H1 (cell line): ENCODE measurements around the gene RAD51C. TPM values are rescaled to one million over a fixed set of nuclear protein-coding genes. Genes with fewer than 3 reads are reported as not detected.

Source experiments
- CHD2 ChIP-seq: IDR thresholded peaks from 2 replicates; pipeline ENCODE4 v1.6.1; 2012; ENCODE audit warnings: low read length, improper control_type of control experiment
- NRF1 ChIP-seq: IDR thresholded peaks from 2 replicates; pipeline ENCODE4 v1.6.1; 2011; ENCODE audit warnings: mild to moderate bottlenecking, low read depth, low read length, improper control_type of control experiment
- YY1 ChIP-seq: IDR thresholded peaks from 2 replicates; pipeline ENCODE4 v1.6.1; 2011; ENCODE audit warnings: low read depth, mild to moderate bottlenecking, low read length
- polyA plus RNA-seq, 7 experiments: library from polyadenylated mRNA; depleted of rRNA in 3 of 7; stranded (reverse) in 5 of 7; unstranded in 2 of 7; fragments of >200 nt in 5 of 7; fragments of 200-250 nt in 2 of 7; gene quantifications; 1 replicate in 5 of 7; 2 replicates in 1 of 7; 4 replicates in 1 of 7; pipeline versions ENCODE4 v1.2.1 to v1.2.3, GENCODE V29; 2011 to 2013; ENCODE audit warnings: missing spikeins in 2 of 7, mixed read lengths in 2 of 7
- total RNA-seq: library from RNA; stranded (reverse); fragmentation: NEBNext Ultra II Directional; extraction: Animal tissue kit (Norgen Biotek cat#: 25700); gene quantifications from 2 replicates; pipeline ENCODE4 v1.2.1, GENCODE V29; 2021
- TF ChIP-seq, protein P1 (sequence below): IDR thresholded peaks from 2 replicates; pipeline ENCODE4 v1.6.1; 2011; ENCODE audit warnings: low read length, improper control_type of control experiment

Gene RAD51C
- total and polyA plus RNA-seq, 2 of the 8 experiments (the other 6 are each of a cell fraction or from before 2014, with no cell fraction given), result 10.4 to 21.7 TPM

DNA sequence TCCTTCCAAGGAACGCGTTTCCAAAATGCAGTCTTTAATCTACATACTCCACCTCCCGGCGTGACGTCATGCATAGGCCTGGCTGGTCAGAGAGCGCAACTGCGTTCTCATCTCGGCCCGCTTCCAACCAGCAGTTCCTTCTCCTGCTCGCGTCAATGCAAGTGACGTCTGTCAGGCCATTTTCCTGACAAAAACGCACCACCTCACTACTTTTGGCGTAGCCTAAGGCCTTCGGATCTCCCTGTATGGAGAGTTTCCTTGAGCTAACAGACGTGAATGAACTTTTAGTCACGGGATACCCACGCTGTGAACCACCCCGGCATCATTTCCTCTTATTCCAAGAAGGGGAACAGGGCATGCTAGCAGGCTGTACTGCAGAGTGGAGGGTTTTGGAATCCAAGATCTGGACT lies 25.5 kb upstream of the RAD51C start (continued):
- TF ChIP-seq, protein P1, sequence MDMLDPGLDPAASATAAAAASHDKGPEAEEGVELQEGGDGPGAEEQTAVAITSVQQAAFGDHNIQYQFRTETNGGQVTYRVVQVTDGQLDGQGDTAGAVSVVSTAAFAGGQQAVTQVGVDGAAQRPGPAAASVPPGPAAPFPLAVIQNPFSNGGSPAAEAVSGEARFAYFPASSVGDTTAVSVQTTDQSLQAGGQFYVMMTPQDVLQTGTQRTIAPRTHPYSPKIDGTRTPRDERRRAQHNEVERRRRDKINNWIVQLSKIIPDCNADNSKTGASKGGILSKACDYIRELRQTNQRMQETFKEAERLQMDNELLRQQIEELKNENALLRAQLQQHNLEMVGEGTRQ, result no peak
- TF ChIP-seq YY1 (no peak), CHD2 (no peak), NRF1 (no peak)
